Astrocyte (in vitro differentiated cells and primary cell): ENCODE results near the gene CNGB1. TPM values are rescaled to one million over a fixed set of nuclear protein-coding genes. Genes with fewer than 3 reads are reported as not detected.
A peak's percentile ranks its signal among the peaks of the same experiment; 100 is the strongest.

Experiments
- DNase-seq: peaks from one replicate; pipeline ENCODE4 v3.0.0-alpha.2; 2010; ENCODE audit warnings: low read depth
- FAIRE-seq: peaks from 2 replicates; lab custom pipeline; 2011; peaks lifted over from hg19 to GRCh38; lab: Jason Lieb, UNC
- H2AFZ ChIP-seq: 2 replicates; pipeline ENCODE4 v1.6.0; 2012; ENCODE audit warnings: low read depth, low read length, inconsistent platforms
- H3K27ac ChIP-seq: 2 replicates; pipeline ENCODE4 v1.5.1; 2011; ENCODE audit warnings: low read depth, low read length, inconsistent platforms
- H3K27me3 ChIP-seq: 2 replicates; pipeline ENCODE4 v1.6.0; 2011; ENCODE audit warnings: low read length, inconsistent platforms; ENCODE audit not compliant: insufficient read depth
- H3K36me3 ChIP-seq: 2 replicates; pipeline ENCODE4 v1.5.1; 2011; ENCODE audit warnings: low read length, inconsistent platforms; ENCODE audit not compliant: insufficient read depth
- H3K4me1 ChIP-seq: 2 replicates; pipeline ENCODE4 v1.5.1; 2011; ENCODE audit warnings: low read length, inconsistent platforms; ENCODE audit not compliant: insufficient read depth
- H3K4me2 ChIP-seq: 2 replicates; pipeline ENCODE4 v1.6.0; 2012; ENCODE audit warnings: low read length, inconsistent platforms
- H3K4me3 ChIP-seq: 2 replicates; pipeline ENCODE4 v1.5.1; 2011; ENCODE audit warnings: low read depth, mild to moderate bottlenecking, low read length, inconsistent platforms; ENCODE audit not compliant: insufficient read depth
- H3K79me2 ChIP-seq: 2 replicates; pipeline ENCODE4 v1.6.0; 2012; ENCODE audit warnings: mild to moderate bottlenecking, low read length, inconsistent platforms; ENCODE audit not compliant: insufficient read depth
- H3K9ac ChIP-seq: 2 replicates; pipeline ENCODE4 v1.6.0; 2012; ENCODE audit warnings: mild to moderate bottlenecking, low read length, inconsistent platforms
- H3K9me3 ChIP-seq: 2 replicates; pipeline ENCODE4 v1.5.1; 2012; ENCODE audit warnings: low read depth, mild to moderate bottlenecking, low read length, inconsistent platforms; ENCODE audit not compliant: insufficient read depth
- H4K20me1 ChIP-seq: 2 replicates; pipeline ENCODE4 v1.6.0; 2012; ENCODE audit warnings: low read length, inconsistent platforms; ENCODE audit not compliant: insufficient read depth
- H3K27ac Mint-ChIP-seq: one replicate; pipeline ENCODE4 v1.8.0; 2021; ENCODE audit warnings: mild to moderate bottlenecking, mixed read lengths; ENCODE audit not compliant: unreplicated experiment
- H3K27me3 Mint-ChIP-seq: one replicate; pipeline ENCODE4 v1.8.0; 2021; ENCODE audit warnings: low read depth, mixed read lengths; ENCODE audit not compliant: unreplicated experiment
- H3K36me3 Mint-ChIP-seq: one replicate; pipeline ENCODE4 v1.8.0; 2021; ENCODE audit warnings: low read depth, mixed read lengths; ENCODE audit not compliant: unreplicated experiment
- H3K4me1 Mint-ChIP-seq: one replicate; pipeline ENCODE4 v1.8.0; 2021; ENCODE audit warnings: low read depth, mixed read lengths; ENCODE audit not compliant: unreplicated experiment
- H3K4me3 Mint-ChIP-seq: one replicate; pipeline ENCODE4 v1.8.0; 2021; ENCODE audit warnings: mild to moderate bottlenecking, moderate library complexity, mixed read lengths; ENCODE audit not compliant: unreplicated experiment
- H3K9me3 Mint-ChIP-seq: one replicate; pipeline ENCODE4 v1.8.0; 2021; ENCODE audit warnings: mild to moderate bottlenecking, mixed read lengths; ENCODE audit not compliant: unreplicated experiment
- EZH2 ChIP-seq: IDR thresholded peaks from 2 replicates; pipeline ENCODE4 v1.6.1; 2012; ENCODE audit warnings: mild to moderate bottlenecking, low read length, inconsistent platforms; ENCODE audit not compliant: insufficient read depth
- total RNA-seq: library from RNA; stranded (reverse); gene quantifications from 2 replicates; pipeline ENCODE4 v1.2.1, GENCODE V29; 2021
- TF ChIP-seq, protein P1 (sequence below): IDR thresholded peaks from 2 replicates; pipeline ENCODE4 v1.5.1; 2011; ENCODE audit warnings: low read depth, mild to moderate bottlenecking, inconsistent platforms, low read length, moderate library complexity; ENCODE audit not compliant: insufficient read depth

Gene CNGB1
- total RNA-seq, 1 donor from 2014 or later, result not detected

GRCh38 chr16:57953857-57954256, 17.1 kb downstream of the CNGB1 start:
- Histone ChIP-seq H3K9me3 (no peaks in the 10 kb centered on the region), H3K4me3 (no peak overlapping the region), H3K36me3 (no peaks in the 10 kb centered on the region), H4K20me1 (no peaks in the 10 kb centered on the region), H3K79me2 (no peaks in the 10 kb centered on the region), H2AFZ (no peak overlapping the region), H3K27ac (no peak overlapping the region), H3K4me2 (no peak overlapping the region), H3K27me3 (peaks cover 3% of the 10 kb centered on the region), H3K4me1 (no peaks in the 10 kb centered on the region), H3K9ac (no peak overlapping the region)
- Mint-ChIP-seq H3K9me3 (no peaks in the 10 kb centered on the region), H3K27me3 (peaks cover 32% of the 10 kb centered on the region), H3K36me3 (peaks cover 1% of the 10 kb centered on the region), H3K4me1 (no peaks in the 10 kb centered on the region), H3K27ac (no peak overlapping the region), H3K4me3 (no peak overlapping the region)
- DNase-seq (no peak), FAIRE-seq (no peak)
- TF ChIP-seq EZH2, result no peak
- TF ChIP-seq, protein P1, sequence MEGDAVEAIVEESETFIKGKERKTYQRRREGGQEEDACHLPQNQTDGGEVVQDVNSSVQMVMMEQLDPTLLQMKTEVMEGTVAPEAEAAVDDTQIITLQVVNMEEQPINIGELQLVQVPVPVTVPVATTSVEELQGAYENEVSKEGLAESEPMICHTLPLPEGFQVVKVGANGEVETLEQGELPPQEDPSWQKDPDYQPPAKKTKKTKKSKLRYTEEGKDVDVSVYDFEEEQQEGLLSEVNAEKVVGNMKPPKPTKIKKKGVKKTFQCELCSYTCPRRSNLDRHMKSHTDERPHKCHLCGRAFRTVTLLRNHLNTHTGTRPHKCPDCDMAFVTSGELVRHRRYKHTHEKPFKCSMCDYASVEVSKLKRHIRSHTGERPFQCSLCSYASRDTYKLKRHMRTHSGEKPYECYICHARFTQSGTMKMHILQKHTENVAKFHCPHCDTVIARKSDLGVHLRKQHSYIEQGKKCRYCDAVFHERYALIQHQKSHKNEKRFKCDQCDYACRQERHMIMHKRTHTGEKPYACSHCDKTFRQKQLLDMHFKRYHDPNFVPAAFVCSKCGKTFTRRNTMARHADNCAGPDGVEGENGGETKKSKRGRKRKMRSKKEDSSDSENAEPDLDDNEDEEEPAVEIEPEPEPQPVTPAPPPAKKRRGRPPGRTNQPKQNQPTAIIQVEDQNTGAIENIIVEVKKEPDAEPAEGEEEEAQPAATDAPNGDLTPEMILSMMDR, result no peak

GRCh38 chr16:57952909-57953308, 18.0 kb downstream of the CNGB1 start:
- DNase-seq (no peak), FAIRE-seq (no peak)
- H3K27me3 ChIP-seq, result peaks cover 6% of the 10 kb centered on the region
- H3K9ac ChIP-seq, result no peak overlapping the region
- Mint-ChIP-seq H3K27ac (peak overlapping the region; percentile 58), H3K4me3 (no peak overlapping the region), H3K36me3 (peaks cover 1% of the 10 kb centered on the region), H3K9me3 (no peaks in the 10 kb centered on the region), H3K4me1 (no peaks in the 10 kb centered on the region), H3K27me3 (peaks cover 32% of the 10 kb centered on the region)
- H3K9me3 ChIP-seq, result no peaks in the 10 kb centered on the region
- H4K20me1 ChIP-seq, result no peaks in the 10 kb centered on the region
- no peak overlapping the region for H3K4me2 ChIP-seq
- H3K4me3 ChIP-seq, result no peak overlapping the region
- no peak overlapping the region for H2AFZ ChIP-seq
- H3K27ac ChIP-seq, result no peak overlapping the region
- H3K4me1 ChIP-seq, result no peaks in the 10 kb centered on the region
- TF ChIP-seq, protein P1, result no peak
- TF ChIP-seq EZH2, result no peak
- H3K79me2 ChIP-seq, result no peaks in the 10 kb centered on the region
- no peaks in the 10 kb centered on the region for H3K36me3 ChIP-seq

DNA sequence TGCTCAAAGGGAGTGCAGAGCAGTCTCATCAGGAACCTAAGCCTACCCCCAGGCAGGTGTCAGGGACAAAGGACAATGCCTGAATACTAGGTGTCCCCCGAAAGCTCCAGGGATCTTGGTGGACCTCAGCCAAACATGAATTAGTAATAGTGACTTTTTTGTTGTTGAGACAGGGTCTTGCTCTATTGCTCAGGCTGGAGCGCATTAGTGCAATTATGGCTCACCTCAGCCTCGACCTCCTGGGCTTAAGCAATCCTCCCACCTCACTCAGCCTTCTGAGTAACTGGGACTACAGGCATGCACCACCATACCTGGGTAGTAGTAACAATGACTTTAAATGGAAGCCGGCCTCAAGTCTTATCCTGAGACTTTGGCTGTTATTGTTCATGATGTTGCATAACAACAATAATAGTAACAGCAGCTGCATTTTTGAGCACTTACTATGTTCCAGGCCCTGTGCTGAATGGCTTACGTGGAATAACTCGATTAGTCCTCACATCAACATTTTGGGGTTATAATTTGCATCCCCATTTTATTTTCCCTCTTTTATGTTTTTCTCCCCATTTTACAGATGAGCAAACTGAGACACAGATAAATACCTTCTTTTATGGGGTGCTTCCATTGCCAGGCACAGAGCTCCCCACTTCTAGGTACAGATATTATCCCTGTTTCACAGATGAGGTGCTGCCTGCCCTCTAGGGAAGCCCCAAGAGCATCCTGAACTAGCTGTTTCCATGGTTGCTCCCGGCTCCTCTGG, 19.5 kb downstream of the CNGB1 start:
- Histone ChIP-seq H2AFZ (no peak overlapping the region), H3K4me3 (no peak overlapping the region), H3K36me3 (no peaks in the 10 kb centered on the region), H3K4me2 (no peak overlapping the region), H3K9me3 (no peaks in the 10 kb centered on the region), H3K27me3 (peaks cover 13% of the 10 kb centered on the region), H3K9ac (no peak overlapping the region), H3K79me2 (no peaks in the 10 kb centered on the region), H4K20me1 (no peaks in the 10 kb centered on the region), H3K4me1 (no peaks in the 10 kb centered on the region), H3K27ac (no peak overlapping the region)
- Mint-ChIP-seq H3K4me1 (no peaks in the 10 kb centered on the region), H3K27ac (no peak overlapping the region), H3K36me3 (peaks cover 1% of the 10 kb centered on the region), H3K4me3 (no peak overlapping the region), H3K9me3 (no peaks in the 10 kb centered on the region), H3K27me3 (peaks cover 32% of the 10 kb centered on the region)
- FAIRE-seq, result no peak
- TF ChIP-seq, protein P1, result no peak
- no peak for TF ChIP-seq EZH2
- no peak for DNase-seq
